Measurements from ENCODE around the gene FRAT1. TPM values are rescaled to one million over a fixed set of nuclear protein-coding genes. Genes with fewer than 3 reads are reported as not detected.

The FRAT1 gene
- total and polyA plus RNA-seq, 2 of the 13 experiments (the other 11 are each of a cell fraction or from before 2014, with no cell fraction given) = 1.7 to 2.3 TPM

DNA sequence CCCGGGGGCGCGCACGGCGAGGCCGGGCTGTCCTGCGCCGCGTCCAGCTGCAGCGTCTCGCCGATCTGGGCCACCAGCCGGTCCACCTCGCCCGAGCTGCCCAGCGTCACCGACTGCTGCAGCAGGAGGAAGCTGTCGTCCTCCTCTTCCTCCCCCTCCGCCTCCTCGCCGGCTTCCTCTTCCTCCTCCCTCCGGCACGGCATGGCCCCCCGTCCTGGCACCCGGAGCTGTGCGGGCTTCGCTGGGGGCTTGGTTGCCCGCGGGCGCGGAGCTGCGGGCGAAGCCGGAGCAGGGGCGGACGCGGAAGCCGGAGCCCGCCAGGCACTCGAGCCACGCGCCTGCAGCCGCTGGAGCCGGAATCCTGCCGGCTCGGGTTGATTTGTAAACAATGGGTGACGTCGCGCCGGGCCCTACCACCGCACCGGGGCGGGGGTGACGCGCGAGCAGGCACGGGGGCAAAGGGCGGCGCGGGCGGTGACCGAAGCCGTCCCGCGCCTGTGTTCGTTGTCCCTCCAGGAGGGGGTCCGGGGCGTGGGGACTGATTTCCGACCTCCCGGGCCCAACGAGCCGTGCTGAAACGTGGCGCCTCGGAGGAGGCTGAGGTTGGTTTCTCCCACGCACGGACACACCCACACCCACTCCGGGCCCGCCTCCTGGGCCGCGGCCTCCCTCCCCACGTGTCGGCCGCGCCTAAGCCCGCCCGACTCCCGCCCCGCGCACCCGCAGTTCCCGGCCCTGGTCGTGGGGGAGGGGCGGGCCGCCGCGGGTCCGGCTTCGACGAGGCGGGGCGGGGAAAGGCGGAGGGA, 15.5 kb downstream of the FRAT1 start, which contains the start of gene FRAT2 (continued):
- TF ChIP-seq ZNF207 (IDR thresholded peaks at IDR 0.05; ENCODE audit: borderline replicate concordance) (no peak), ZNF274 (CRISPR knock-in tag; IDR thresholded peaks at IDR 0.05) (peak; percentile 43; the same call in 1 of the 2 replicates), PAF1 (CRISPR knock-in tag; IDR thresholded peaks at IDR 0.05) (no peak), GABPB1 (CRISPR knock-in tag; IDR thresholded peaks at IDR 0.05) (peak; percentile 82), HNRNPLL (IDR thresholded peaks at IDR 0.05; ENCODE audit: low read depth, low read length, poor library complexity, severe bottlenecking) (peak; percentile 44), MED8 (CRISPR knock-in tag; IDR thresholded peaks at IDR 0.05; ENCODE audit: insufficient replicate concordance) (peak; percentile 24), KLF6 (CRISPR knock-in tag; IDR thresholded peaks at IDR 0.05) (peak; percentile 78; the same call in 1 of the 2 replicates), ZNF468 (CRISPR knock-in tag; IDR thresholded peaks at IDR 0.05) (no peak), ATM (IDR thresholded peaks at IDR 0.05; ENCODE audit: borderline replicate concordance) (no peak), ONECUT2 (CRISPR knock-in tag; IDR thresholded peaks at IDR 0.05) (no peak), NFE2L2 (IDR thresholded peaks at IDR 0.05; ENCODE audit: low read length) (no peak), FOXA3 (CRISPR knock-in tag; IDR thresholded peaks at IDR 0.05) (peak; percentile 89), ZSCAN29 (CRISPR knock-in tag; conservative IDR thresholded peaks at IDR 0.05) (peak; percentile 65; the same call in 1 of the 2 replicates), ZFP36L1 (CRISPR knock-in tag; IDR thresholded peaks at IDR 0.05) (peak; percentile 24; the same call in 1 of the 2 replicates), ZNF766 (CRISPR knock-in tag; IDR thresholded peaks at IDR 0.05; ENCODE audit: borderline replicate concordance) (peak; percentile 83; the same call in 1 of the 2 replicates), ZNF17 (CRISPR knock-in tag; IDR thresholded peaks at IDR 0.05) (no peak), CREB1 (IDR thresholded peaks at IDR 0.05) (peak; percentile 92), CREB1 (CRISPR knock-in tag; IDR thresholded peaks at IDR 0.05) (peak; percentile 58; the same call in 1 of the 2 replicates), LCORL (IDR thresholded peaks at IDR 0.05) (no peak), LCORL (CRISPR knock-in tag; IDR thresholded peaks at IDR 0.05) (no peak; the same call in 1 of the 2 replicates)
- TF ChIP-seq, protein P1, sequence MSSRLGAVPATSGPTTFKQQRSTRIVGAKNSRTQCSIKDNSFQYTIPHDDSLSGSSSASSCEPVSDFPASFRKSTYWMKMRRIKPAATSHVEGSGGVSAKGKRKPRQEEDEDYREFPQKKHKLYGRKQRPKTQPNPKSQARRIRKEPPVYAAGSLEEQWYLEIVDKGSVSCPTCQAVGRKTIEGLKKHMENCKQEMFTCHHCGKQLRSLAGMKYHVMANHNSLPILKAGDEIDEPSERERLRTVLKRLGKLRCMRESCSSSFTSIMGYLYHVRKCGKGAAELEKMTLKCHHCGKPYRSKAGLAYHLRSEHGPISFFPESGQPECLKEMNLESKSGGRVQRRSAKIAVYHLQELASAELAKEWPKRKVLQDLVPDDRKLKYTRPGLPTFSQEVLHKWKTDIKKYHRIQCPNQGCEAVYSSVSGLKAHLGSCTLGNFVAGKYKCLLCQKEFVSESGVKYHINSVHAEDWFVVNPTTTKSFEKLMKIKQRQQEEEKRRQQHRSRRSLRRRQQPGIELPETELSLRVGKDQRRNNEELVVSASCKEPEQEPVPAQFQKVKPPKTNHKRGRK (CRISPR knock-in tag; IDR thresholded peaks at IDR 0.05) = 0 out of 2 replicates have a peak, but pooled peaks have one; percentile 20
- TF ChIP-seq, protein P2, sequence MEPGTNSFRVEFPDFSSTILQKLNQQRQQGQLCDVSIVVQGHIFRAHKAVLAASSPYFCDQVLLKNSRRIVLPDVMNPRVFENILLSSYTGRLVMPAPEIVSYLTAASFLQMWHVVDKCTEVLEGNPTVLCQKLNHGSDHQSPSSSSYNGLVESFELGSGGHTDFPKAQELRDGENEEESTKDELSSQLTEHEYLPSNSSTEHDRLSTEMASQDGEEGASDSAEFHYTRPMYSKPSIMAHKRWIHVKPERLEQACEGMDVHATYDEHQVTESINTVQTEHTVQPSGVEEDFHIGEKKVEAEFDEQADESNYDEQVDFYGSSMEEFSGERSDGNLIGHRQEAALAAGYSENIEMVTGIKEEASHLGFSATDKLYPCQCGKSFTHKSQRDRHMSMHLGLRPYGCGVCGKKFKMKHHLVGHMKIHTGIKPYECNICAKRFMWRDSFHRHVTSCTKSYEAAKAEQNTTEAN (CRISPR knock-in tag; conservative IDR thresholded peaks at IDR 0.05) = peak; percentile 75
- TF ChIP-seq, protein P3, sequence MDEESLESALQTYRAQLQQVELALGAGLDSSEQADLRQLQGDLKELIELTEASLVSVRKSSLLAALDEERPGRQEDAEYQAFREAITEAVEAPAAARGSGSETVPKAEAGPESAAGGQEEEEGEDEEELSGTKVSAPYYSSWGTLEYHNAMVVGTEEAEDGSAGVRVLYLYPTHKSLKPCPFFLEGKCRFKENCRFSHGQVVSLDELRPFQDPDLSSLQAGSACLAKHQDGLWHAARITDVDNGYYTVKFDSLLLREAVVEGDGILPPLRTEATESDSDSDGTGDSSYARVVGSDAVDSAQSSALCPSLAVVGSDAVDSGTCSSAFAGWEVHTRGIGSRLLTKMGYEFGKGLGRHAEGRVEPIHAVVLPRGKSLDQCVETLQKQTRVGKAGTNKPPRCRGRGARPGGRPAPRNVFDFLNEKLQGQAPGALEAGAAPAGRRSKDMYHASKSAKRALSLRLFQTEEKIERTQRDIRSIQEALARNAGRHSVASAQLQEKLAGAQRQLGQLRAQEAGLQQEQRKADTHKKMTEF (CRISPR knock-in tag; IDR thresholded peaks at IDR 0.05) = peak; percentile 95
- TF ChIP-seq, protein P4, sequence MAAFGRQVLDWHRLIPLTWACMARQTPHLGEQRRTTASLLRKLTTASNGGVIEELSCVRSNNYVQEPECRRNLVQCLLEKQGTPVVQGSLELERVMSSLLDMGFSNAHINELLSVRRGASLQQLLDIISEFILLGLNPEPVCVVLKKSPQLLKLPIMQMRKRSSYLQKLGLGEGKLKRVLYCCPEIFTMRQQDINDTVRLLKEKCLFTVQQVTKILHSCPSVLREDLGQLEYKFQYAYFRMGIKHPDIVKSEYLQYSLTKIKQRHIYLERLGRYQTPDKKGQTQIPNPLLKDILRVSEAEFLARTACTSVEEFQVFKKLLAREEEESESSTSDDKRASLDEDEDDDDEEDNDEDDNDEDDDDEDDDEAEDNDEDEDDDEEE (CRISPR knock-in tag; IDR thresholded peaks at IDR 0.05) = peak; percentile 63; the same call in 1 of the 2 replicates
- TF ChIP-seq, protein P5, sequence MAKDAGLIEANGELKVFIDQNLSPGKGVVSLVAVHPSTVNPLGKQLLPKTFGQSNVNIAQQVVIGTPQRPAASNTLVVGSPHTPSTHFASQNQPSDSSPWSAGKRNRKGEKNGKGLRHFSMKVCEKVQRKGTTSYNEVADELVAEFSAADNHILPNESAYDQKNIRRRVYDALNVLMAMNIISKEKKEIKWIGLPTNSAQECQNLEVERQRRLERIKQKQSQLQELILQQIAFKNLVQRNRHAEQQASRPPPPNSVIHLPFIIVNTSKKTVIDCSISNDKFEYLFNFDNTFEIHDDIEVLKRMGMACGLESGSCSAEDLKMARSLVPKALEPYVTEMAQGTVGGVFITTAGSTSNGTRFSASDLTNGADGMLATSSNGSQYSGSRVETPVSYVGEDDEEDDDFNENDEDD (CRISPR knock-in tag; IDR thresholded peaks at IDR 0.05; ENCODE audit: borderline replicate concordance) = peak; percentile 95

Data from HepG2 (cell line).